Esophagus muscularis mucosa (tissue), 4 donors: ENCODE measurements around the gene LMO7.

Source experiments
- EP300 ChIP-seq: sonication (generic); formaldehyde crosslinking; IDR thresholded peaks from one replicate; pipeline ENCODE4 v1.6.1; 2017; ENCODE audit warnings: antibody characterized with exemption
- POLR2A ChIP-seq: fragments of 450-650 bp; IDR thresholded peaks from one replicate; pipeline ENCODE4 v1.6.1; 2017; ENCODE audit warnings: antibody characterized with exemption, moderate library complexity, mild to moderate bottlenecking, low read depth
- TF ChIP-seq, protein P1 (sequence below), 3 experiments: fragments of 200-600 bp in 2 of 3; fragments of 450-650 bp in 1 of 3; sonication (generic) in 2 of 3; IDR thresholded peaks; one replicate each; pipeline ENCODE4 v1.5.1; 2017 to 2019; ENCODE audit warnings: antibody characterized with exemption in 3 of 3, mild to moderate bottlenecking in 2 of 3, moderate library complexity in 1 of 3

DNA sequence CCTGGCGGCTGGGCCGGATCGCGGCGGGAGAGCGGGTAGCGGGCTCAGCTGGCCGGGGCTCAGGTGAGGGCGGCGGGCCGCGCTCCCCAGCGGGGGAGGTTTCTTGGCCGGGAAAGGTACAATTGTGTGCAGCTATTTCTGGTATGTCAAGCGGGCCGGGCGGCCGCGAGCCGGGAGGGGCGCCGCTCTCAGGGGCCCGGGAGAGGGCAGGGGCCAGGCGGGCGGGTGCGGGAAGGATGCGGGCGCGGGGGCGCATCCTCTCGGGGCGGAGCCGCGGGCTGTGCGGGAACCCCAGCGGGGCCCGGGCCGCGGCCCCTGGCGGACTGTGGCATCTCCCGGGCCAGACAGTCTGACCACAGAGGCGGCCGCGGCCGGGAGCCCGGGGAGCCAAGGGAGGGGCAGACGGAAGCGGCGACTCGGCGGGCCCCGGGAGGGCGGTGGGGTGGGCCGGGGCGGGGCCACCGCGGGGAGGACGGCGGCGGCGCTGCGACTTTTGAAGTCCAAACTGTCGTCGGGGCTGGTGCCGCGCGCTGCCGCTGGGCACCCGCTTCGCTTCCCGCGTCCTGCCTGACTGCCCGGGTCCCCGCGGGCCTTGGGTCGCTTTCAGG, at the start of gene LMO7:
- TF ChIP-seq, protein P1, sequence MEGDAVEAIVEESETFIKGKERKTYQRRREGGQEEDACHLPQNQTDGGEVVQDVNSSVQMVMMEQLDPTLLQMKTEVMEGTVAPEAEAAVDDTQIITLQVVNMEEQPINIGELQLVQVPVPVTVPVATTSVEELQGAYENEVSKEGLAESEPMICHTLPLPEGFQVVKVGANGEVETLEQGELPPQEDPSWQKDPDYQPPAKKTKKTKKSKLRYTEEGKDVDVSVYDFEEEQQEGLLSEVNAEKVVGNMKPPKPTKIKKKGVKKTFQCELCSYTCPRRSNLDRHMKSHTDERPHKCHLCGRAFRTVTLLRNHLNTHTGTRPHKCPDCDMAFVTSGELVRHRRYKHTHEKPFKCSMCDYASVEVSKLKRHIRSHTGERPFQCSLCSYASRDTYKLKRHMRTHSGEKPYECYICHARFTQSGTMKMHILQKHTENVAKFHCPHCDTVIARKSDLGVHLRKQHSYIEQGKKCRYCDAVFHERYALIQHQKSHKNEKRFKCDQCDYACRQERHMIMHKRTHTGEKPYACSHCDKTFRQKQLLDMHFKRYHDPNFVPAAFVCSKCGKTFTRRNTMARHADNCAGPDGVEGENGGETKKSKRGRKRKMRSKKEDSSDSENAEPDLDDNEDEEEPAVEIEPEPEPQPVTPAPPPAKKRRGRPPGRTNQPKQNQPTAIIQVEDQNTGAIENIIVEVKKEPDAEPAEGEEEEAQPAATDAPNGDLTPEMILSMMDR (IDR thresholded peaks at IDR 0.05): no peak
- TF ChIP-seq POLR2A (no peak), EP300 (no peak)
